ENCODE measurements around the gene SSB.

Gene SSB

GRCh38 chr2:169822036-169822435, 23.4 kb downstream of the SSB start:
- peaks cover 2% of the 10 kb centered on the region for H3K27me3 Mint-ChIP-seq (ENCODE audit: low read depth, poor library complexity)
- H3K4me3 Mint-ChIP-seq, result no peak overlapping the region
- H3K36me3 Mint-ChIP-seq (ENCODE audit: low read depth), result peaks cover 46% of the 10 kb centered on the region
- peaks cover 27% of the 10 kb centered on the region for H3K4me1 Mint-ChIP-seq
- no peak overlapping the region for H3K27ac Mint-ChIP-seq
- peaks cover 8% of the 10 kb centered on the region for H3K9me3 Mint-ChIP-seq
- TF ChIP-seq CTCF (IDR thresholded peaks at IDR 0.05), result no peak
- no peak for DNase-seq

GRCh38 chr2:169822785-169823392, 24.2 kb downstream of the SSB start:
- H3K4me1 Mint-ChIP-seq, result peaks cover 27% of the 10 kb centered on the region

GRCh38 chr2:169823996-169824372, 25.3 kb downstream of the SSB start:
- Mint-ChIP-seq H3K36me3 (ENCODE audit: low read depth) (peaks cover 29% of the 10 kb centered on the region), H3K27ac (peak overlapping the region; percentile 10), H3K9me3 (no peaks in the 10 kb centered on the region), H3K4me1 (peaks cover 37% of the 10 kb centered on the region), H3K4me3 (peak overlapping the region; percentile 93), H3K27me3 (ENCODE audit: low read depth, poor library complexity) (peaks cover 2% of the 10 kb centered on the region)
- DNase-seq, result no peak
- no peak for TF ChIP-seq CTCF (IDR thresholded peaks at IDR 0.05)

More at GRCh38 chr2:169822785-169823392, 24.2 kb downstream of the SSB start:
- Mint-ChIP-seq H3K27me3 (ENCODE audit: low read depth, poor library complexity) (peaks cover 2% of the 10 kb centered on the region), H3K4me3 (peak overlapping the region; percentile 77), H3K27ac (no peak overlapping the region), H3K36me3 (ENCODE audit: low read depth) (peaks cover 37% of the 10 kb centered on the region), H3K9me3 (no peaks in the 10 kb centered on the region)
- TF ChIP-seq CTCF (IDR thresholded peaks at IDR 0.05), result no peak
- DNase-seq, result no peak

- DNase-seq, result peak; percentile 88
- Mint-ChIP-seq H3K27ac (peak within 1 kb of the TSS; percentile 10), H3K27me3 (ENCODE audit: low read depth, poor library complexity) (peaks cover 2% of the 10 kb centered on the region), H3K4me1 (peaks cover 44% of the 10 kb centered on the region), H3K4me3 (peak within 1 kb of the TSS; percentile 93), H3K36me3 (ENCODE audit: low read depth) (peaks cover 26% of the 10 kb centered on the region), H3K9me3 (no peaks in the 10 kb centered on the region)
- peak; percentile 83 for TF ChIP-seq CTCF (IDR thresholded peaks at IDR 0.05)
Measured at GRCh38 chr2:169824373-169825333, 26.0 kb downstream of the SSB start, which contains the start of gene METTL5. TSS of gene METTL5 (minus strand) at chr2:169824905. CDS start at chr2:169824597, 308 bp downstream.

- Mint-ChIP-seq H3K9me3 (peaks cover 7% of the 10 kb centered on the region), H3K4me1 (peaks cover 48% of the 10 kb centered on the region), H3K36me3 (ENCODE audit: low read depth) (peaks cover 27% of the 10 kb centered on the region), H3K27me3 (ENCODE audit: low read depth, poor library complexity) (peaks cover 2% of the 10 kb centered on the region), H3K27ac (peak within 1 kb of the TSS; percentile 94), H3K4me3 (peak within 1 kb of the TSS; percentile 97)
- TF ChIP-seq CTCF (IDR thresholded peaks at IDR 0.05), result no peak
- peak; percentile 95 for DNase-seq
Measured at GRCh38 chr2:169827272-169828140, 28.8 kb downstream of the SSB start, which contains the start of gene UBR3. TSS of gene UBR3 (plus strand) at chr2:169827454. CDS start at chr2:169827508, 54 bp downstream.

All from nephron progenitor cell (in vitro differentiated cells).